HEK293 (cell line): Measurements from ENCODE around the gene DNAJC3.

ENCODE experiments used
- CTCF ChIA-PET: fragments of 350-600 bp; formaldehyde crosslinking; extraction: SDS; loops from one replicate; lab custom pipeline; 2021; ENCODE audit warnings: antibody characterized with exemption; lab: Yijun Ruan, JAX
- POLR2A ChIA-PET: fragments of 300-600 bp; formaldehyde crosslinking; extraction: SDS; loops from one replicate; lab custom pipeline; 2020; ENCODE audit warnings: antibody characterized with exemption, inconsistent platforms; lab: Yijun Ruan, JAX
- H3K27ac ChIP-seq: fragments of 200-500 bp; sonication (Bioruptor generic); 2 replicates; pipeline ENCODE4 v1.5.1; 2014; ENCODE audit warnings: low read depth, low read length, control low read depth, inconsistent platforms; ENCODE audit errors: extremely low read depth
- H3K36me3 ChIP-seq, 2 experiments: fragments of 200-500 bp in 1 of 2; sonication (Bioruptor generic) in 1 of 2; 1 replicate in 1 of 2; 2 replicates in 1 of 2; pipeline ENCODE4 v1.5.1; 2014 to 2017; ENCODE audit warnings: inconsistent platforms in 2 of 2, low read length in 2 of 2; ENCODE audit not compliant: control insufficient read depth in 2 of 2, insufficient read depth in 1 of 2
- H3K4me1 ChIP-seq: fragments of 200-500 bp; sonication (Bioruptor generic); 2 replicates; pipeline ENCODE4 v1.5.1; 2014; ENCODE audit warnings: mild to moderate bottlenecking, low read length, inconsistent platforms; ENCODE audit not compliant: control insufficient read depth, insufficient read depth
- H3K4me3 ChIP-seq: 2 replicates; pipeline ENCODE4 v1.5.1; 2011; ENCODE audit warnings: low read depth, mild to moderate bottlenecking, control low read depth, low read length, moderate library complexity
- H3K9me3 ChIP-seq: fragments of 200-500 bp; sonication (Bioruptor generic); 2 replicates; pipeline ENCODE4 v1.5.1; 2014; ENCODE audit warnings: low read depth, low read length, inconsistent platforms; ENCODE audit not compliant: control insufficient read depth, insufficient read depth
- BCL11B ChIP-seq: fragments of 450-650 bp; formaldehyde crosslinking; IDR thresholded peaks from 2 replicates; pipeline ENCODE4 v1.5.1; 2016; ENCODE audit warnings: low read depth, missing biosample characterization, missing genetic modification characterization
- HOXA7 ChIP-seq: sonication (generic); formaldehyde crosslinking; IDR thresholded peaks from 2 replicates; pipeline ENCODE4 v1.8.1; 2022; ENCODE audit warnings: missing genetic modification reagents, borderline replicate concordance
- KLF1 ChIP-seq: fragments of 450-650 bp; formaldehyde crosslinking; IDR thresholded peaks from 2 replicates; pipeline ENCODE4 v1.5.1; 2016; ENCODE audit warnings: missing biosample characterization, missing genetic modification characterization
- OSR2 ChIP-seq: fragments of 450-650 bp; formaldehyde crosslinking; IDR thresholded peaks from 2 replicates; pipeline ENCODE4 v1.5.1; 2016; ENCODE audit warnings: missing biosample characterization, missing genetic modification characterization
- PRDM1 ChIP-seq: fragments of 450-650 bp; formaldehyde crosslinking; IDR thresholded peaks from 2 replicates; pipeline ENCODE4; 2016; ENCODE audit warnings: missing biosample characterization, missing genetic modification characterization
- PRDM4 ChIP-seq: fragments of 450-650 bp; formaldehyde crosslinking; IDR thresholded peaks from 2 replicates; pipeline ENCODE4 v1.5.1; 2017; ENCODE audit warnings: missing biosample characterization, missing genetic modification characterization
- PRDM6 ChIP-seq: fragments of 450-650 bp; formaldehyde crosslinking; IDR thresholded peaks from 2 replicates; pipeline ENCODE4 v1.5.1; 2017; ENCODE audit warnings: missing biosample characterization, missing genetic modification characterization
- SALL2 ChIP-seq: fragments of 450-650 bp; formaldehyde crosslinking; IDR thresholded peaks from 2 replicates; pipeline ENCODE4 v1.5.0; 2017; ENCODE audit warnings: missing biosample characterization, mild to moderate bottlenecking, missing genetic modification characterization, borderline replicate concordance
- SCRT2 ChIP-seq: fragments of 450-650 bp; formaldehyde crosslinking; IDR thresholded peaks from 2 replicates; pipeline ENCODE4 v1.5.1; 2016; ENCODE audit warnings: missing biosample characterization, missing genetic modification characterization
- SP2 ChIP-seq: fragments of 450-650 bp; formaldehyde crosslinking; IDR thresholded peaks from 2 replicates; pipeline ENCODE4 v1.5.1; 2016; ENCODE audit warnings: missing biosample characterization, missing genetic modification characterization
- SP7 ChIP-seq: fragments of 450-650 bp; formaldehyde crosslinking; IDR thresholded peaks from 2 replicates; pipeline ENCODE4 v1.5.1; 2016; ENCODE audit warnings: missing biosample characterization, missing genetic modification characterization
- ZBTB6 ChIP-seq: fragments of 450-650 bp; formaldehyde crosslinking; IDR thresholded peaks from 2 replicates; pipeline ENCODE4 v1.5.1; 2017; ENCODE audit warnings: missing biosample characterization, missing genetic modification characterization
- ZIC2 ChIP-seq: fragments of 450-650 bp; formaldehyde crosslinking; IDR thresholded peaks from 2 replicates; pipeline ENCODE4 v1.5.1; 2016; ENCODE audit warnings: missing biosample characterization, missing genetic modification characterization
- ZNF19 ChIP-seq: fragments of 450-650 bp; formaldehyde crosslinking; IDR thresholded peaks from 2 replicates; pipeline ENCODE4; 2016; ENCODE audit warnings: missing biosample characterization, missing genetic modification characterization, low read depth
- ZNF335 ChIP-seq: fragments of 450-650 bp; formaldehyde crosslinking; conservative IDR thresholded peaks from 2 replicates; pipeline ENCODE4 v1.5.1; 2016; ENCODE audit warnings: missing biosample characterization, missing genetic modification characterization
- ZNF555 ChIP-seq: fragments of 450-650 bp; formaldehyde crosslinking; conservative IDR thresholded peaks from 2 replicates; pipeline ENCODE4 v1.5.1; 2017; ENCODE audit warnings: missing biosample characterization, mild to moderate bottlenecking, missing genetic modification characterization, inconsistent platforms
- ZNF558 ChIP-seq: fragments of 450-650 bp; formaldehyde crosslinking; IDR thresholded peaks from 2 replicates; pipeline ENCODE4 v1.5.1; 2016; ENCODE audit warnings: missing biosample characterization, missing genetic modification characterization
- ZNF561 ChIP-seq: fragments of 450-650 bp; IDR thresholded peaks from 2 replicates; pipeline ENCODE4 v1.5.1; 2018; ENCODE audit warnings: missing biosample characterization, missing genetic modification characterization, borderline replicate concordance
- ZNF626 ChIP-seq: fragments of 450-650 bp; sonication (Bioruptor Pico); formaldehyde crosslinking; IDR thresholded peaks from 2 replicates; pipeline ENCODE4 v1.5.1; 2018; ENCODE audit warnings: missing biosample characterization, missing genetic modification characterization, inconsistent platforms
- ZNF660 ChIP-seq: fragments of 450-650 bp; IDR thresholded peaks from 2 replicates; pipeline ENCODE4 v1.5.1; 2018; ENCODE audit warnings: missing biosample characterization, mild to moderate bottlenecking, missing genetic modification characterization
- ZNF701 ChIP-seq: fragments of 450-650 bp; formaldehyde crosslinking; IDR thresholded peaks from 2 replicates; pipeline ENCODE4 v1.5.1; 2016; ENCODE audit warnings: missing biosample characterization, missing genetic modification characterization
- ZNF777 ChIP-seq: fragments of 450-650 bp; formaldehyde crosslinking; IDR thresholded peaks from 2 replicates; pipeline ENCODE4 v1.5.1; 2017; ENCODE audit warnings: missing biosample characterization, missing genetic modification characterization, borderline replicate concordance
- ZNF792 ChIP-seq: fragments of 450-650 bp; formaldehyde crosslinking; IDR thresholded peaks from 2 replicates; pipeline ENCODE4 v1.5.1; 2016; ENCODE audit warnings: missing biosample characterization, missing genetic modification characterization
- ZSCAN16 ChIP-seq: fragments of 450-650 bp; formaldehyde crosslinking; IDR thresholded peaks from 2 replicates; pipeline ENCODE4 v1.5.1; 2016; ENCODE audit warnings: missing biosample characterization, missing genetic modification characterization

The DNAJC3 gene

GRCh38 chr13:95644601-95645052 lies 32.3 kb upstream of the DNAJC3 start, which contains the start of gene DZIP1 (continued):
- no peak for TF ChIP-seq PRDM6 (tag by site-specific recombination)
- TF ChIP-seq ZSCAN16 (tag by site-specific recombination), result no peak
- TF ChIP-seq SP7, result 0 out of 2 replicates have a peak, but pooled peaks have one; percentile 16
- peak; percentile 72 for TF ChIP-seq ZNF335
- TF ChIP-seq PRDM4, result no peak
- peak; percentile 74; the same call in 1 of the 2 replicates for TF ChIP-seq PRDM1 (tag by site-specific recombination)
- peak; percentile 59 for TF ChIP-seq ZNF561 (tag by site-specific recombination)
- no peak for TF ChIP-seq ZNF777 (tag by site-specific recombination)
- peak; percentile 46; the same call in 1 of the 2 replicates for TF ChIP-seq ZNF660 (tag by site-specific recombination)
- no peak for TF ChIP-seq ZBTB6 (tag by site-specific recombination)
- peak; percentile 25; the same call in 1 of the 2 replicates for TF ChIP-seq SCRT2 (tag by site-specific recombination)
- TF ChIP-seq, all 188 proteins: peak for 13

GRCh38 chr13:95647321-95647720 lies 29.6 kb upstream of the DNAJC3 start:
- Histone ChIP-seq H3K4me3 (no peak overlapping the region), H3K27ac (no peak overlapping the region), H3K9me3 (no peaks in the 10 kb centered on the region), H3K4me1 (no peaks in the 10 kb centered on the region), H3K36me3 (peaks cover 0 to 3% of the 10 kb centered on the region in 2 experiments; a peak in 1 of 3 replicates)
- POLR2A ChIA-PET, result no interaction called here
- TF ChIP-seq HOXA7, result no peak
- no peak for TF ChIP-seq BCL11B (tag by site-specific recombination)
- TF ChIP-seq OSR2, result no peak
- no peak for TF ChIP-seq ZNF19 (tag by site-specific recombination)
- no peak for TF ChIP-seq ZIC2 (tag by site-specific recombination)
- TF ChIP-seq KLF1, result no peak
- no peak for TF ChIP-seq ZNF701 (tag by site-specific recombination)
- no peak for TF ChIP-seq ZNF792 (tag by site-specific recombination)
- TF ChIP-seq SALL2 (tag by site-specific recombination), result no peak
- no peak for TF ChIP-seq SP2 (tag by site-specific recombination)
- TF ChIP-seq ZNF558 (tag by site-specific recombination), result no peak
- TF ChIP-seq ZNF555 (tag by site-specific recombination), result no peak
- no peak for TF ChIP-seq ZNF626 (tag by site-specific recombination)
- CTCF ChIA-PET, result interaction anchor here (0.7 kb wide), 1 partner anchor 187 kb away, joined by 3 read pairs; no protein-coding TSS in a partner anchor
